SK-N-SH (cell line): Measurements from ENCODE around the gene CYBA. TPM values are rescaled to one million over a fixed set of nuclear protein-coding genes. Genes with fewer than 3 reads are reported as not detected.

Experiments
- CTCF ChIA-PET: fragments of 300-600, 350-600 bp; formaldehyde crosslinking; extraction: SDS; loops from one replicate; lab custom pipeline; 2021; lab: Yijun Ruan, JAX
- POLR2A ChIA-PET: fragments of 350-600 bp; sonication (Branson Sonifier 250); formaldehyde crosslinking; extraction: SDS; loops from one replicate; lab custom pipeline; 2020; ENCODE audit warnings: antibody characterized with exemption, inconsistent platforms; lab: Yijun Ruan, JAX
- DNase-seq: peaks from one replicate; pipeline ENCODE4 v3.0.0; 2012
- H2AFZ ChIP-seq: fragments of 200-600 bp; sonication (generic); 2 replicates; pipeline ENCODE4 v1.8.1; 2016; ENCODE audit warnings: antibody characterized with exemption, mild to moderate bottlenecking, low read depth
- H3F3A ChIP-seq: fragments of 200-600 bp; sonication (generic); replicated peaks from 2 replicates; pipeline ENCODE3; 2016; ENCODE audit warnings: antibody characterized with exemption, mild to moderate bottlenecking; ENCODE audit not compliant: insufficient read depth
- H3K27ac ChIP-seq, 2 experiments: fragments of 200-500 bp in 1 of 2; fragments of 200-600 bp in 1 of 2; sonication (Bioruptor generic) in 1 of 2; sonication (generic), shearing (Covaris generic) in 1 of 2; 2 replicates each; pipeline versions ENCODE4 v1.5.1 to v1.6.1; 2014 to 2016; ENCODE audit warnings: low read depth in 2 of 2, inconsistent platforms in 1 of 2, low read length in 1 of 2, mild to moderate bottlenecking in 1 of 2, mixed read lengths in 1 of 2
- H3K27me3 ChIP-seq: fragments of 200-600 bp; sonication (generic), shearing (Covaris generic); 2 replicates; pipeline ENCODE4 v1.6.1; 2016; ENCODE audit warnings: mixed run types; ENCODE audit not compliant: insufficient read depth
- H3K36me3 ChIP-seq, 2 experiments: fragments of 200-500 bp in 1 of 2; fragments of 200-600 bp in 1 of 2; sonication (Bioruptor generic) in 1 of 2; sonication (generic) in 1 of 2; replicated peaks in 1 of 2; 2 replicates each; pipeline versions ENCODE3 to v1.5.1; 2014 to 2016; ENCODE audit warnings: low read length in 1 of 2, mild to moderate bottlenecking in 1 of 2; ENCODE audit not compliant: insufficient read depth in 2 of 2, control insufficient read depth in 1 of 2
- H3K4me1 ChIP-seq, 2 experiments: fragments of 200-500 bp in 1 of 2; fragments of 200-600 bp in 1 of 2; sonication (Bioruptor generic) in 1 of 2; sonication (generic), shearing (Covaris generic) in 1 of 2; 2 replicates each; pipeline versions ENCODE4 v1.5.1 to v1.6.1; 2014 to 2016; ENCODE audit warnings: low read depth in 1 of 2, low read length in 1 of 2, mixed run types in 1 of 2; ENCODE audit not compliant: insufficient read depth in 2 of 2, control insufficient read depth in 1 of 2
- H3K4me2 ChIP-seq: fragments of 200-600 bp; sonication (generic), shearing (Covaris generic); 2 replicates; pipeline ENCODE4 v1.6.1; 2017; ENCODE audit warnings: mixed run types
- H3K4me3 ChIP-seq, 2 experiments: fragments of 200-500 bp in 1 of 2; fragments of 200-600 bp in 1 of 2; sonication (Bioruptor generic) in 1 of 2; sonication (generic), shearing (Covaris generic) in 1 of 2; 2 replicates each; pipeline versions ENCODE4 v1.5.1 to v1.8.1; 2014 to 2016; ENCODE audit warnings: low read depth in 2 of 2, inconsistent platforms in 1 of 2, low read length in 1 of 2, mild to moderate bottlenecking in 1 of 2, mixed read lengths in 1 of 2, moderate library complexity in 1 of 2
- H3K79me2 ChIP-seq: fragments of 200-600 bp; sonication (generic); 2 replicates; pipeline ENCODE4 v1.8.1; 2017; ENCODE audit warnings: mild to moderate bottlenecking; ENCODE audit not compliant: insufficient read depth
- H3K9ac ChIP-seq: fragments of 200-600 bp; sonication (generic); 2 replicates; pipeline ENCODE4 v1.6.1; 2017; ENCODE audit warnings: mixed run types
- H3K9me2 ChIP-seq: fragments of 200-600 bp; sonication (generic); 2 replicates; pipeline ENCODE4 v1.6.1; 2017; ENCODE audit warnings: mixed run types
- H3K9me3 ChIP-seq: fragments of 200-600 bp; sonication (generic); 2 replicates; pipeline ENCODE4 v1.6.1; 2017; ENCODE audit warnings: mixed run types, mild to moderate bottlenecking, moderate library complexity
- H4K20me1 ChIP-seq: fragments of 200-600 bp; sonication (generic); 2 replicates; pipeline ENCODE4 v1.6.1; 2017; ENCODE audit warnings: mild to moderate bottlenecking, mixed run types; ENCODE audit not compliant: insufficient read depth
- CHD2 ChIP-seq: fragments of 150-350 bp; IDR thresholded peaks from 2 replicates; pipeline ENCODE4 v1.6.1; 2018; ENCODE audit warnings: low read length; ENCODE audit not compliant: partially characterized antibody
- ELF1 ChIP-seq: IDR thresholded peaks from 2 replicates; pipeline ENCODE4 v1.4.0; 2012
- FOSL2 ChIP-seq: IDR thresholded peaks from 2 replicates; pipeline ENCODE4 v1.4.0; 2012; ENCODE audit warnings: low read depth, mild to moderate bottlenecking, moderate library complexity, borderline replicate concordance
- FOXJ3 ChIP-seq: sonication (generic); formaldehyde crosslinking; IDR thresholded peaks from 2 replicates; pipeline ENCODE4 v1.5.1; 2020; ENCODE audit warnings: mild to moderate bottlenecking, missing genetic modification reagents
- GATA2 ChIP-seq: sonication (generic); formaldehyde crosslinking; IDR thresholded peaks from 2 replicates; pipeline ENCODE4 v1.5.0; 2020; ENCODE audit warnings: mild to moderate bottlenecking, missing genetic modification reagents
- MXI1 ChIP-seq: IDR thresholded peaks from 2 replicates; pipeline ENCODE4 v1.6.1; 2012; ENCODE audit warnings: mild to moderate bottlenecking, low read depth, low read length, improper control_type of control experiment
- RAD21 ChIP-seq: IDR thresholded peaks from 2 replicates; pipeline ENCODE4 v1.6.1; 2012; ENCODE audit warnings: mild to moderate bottlenecking, low read length
- RCOR1 ChIP-seq: fragments of 150-350 bp; IDR thresholded peaks from 2 replicates; pipeline ENCODE4 v1.6.1; 2017; ENCODE audit warnings: antibody characterized with exemption, low read length
- REST ChIP-seq: IDR thresholded peaks from 2 replicates; pipeline ENCODE4 v1.6.1; 2012; ENCODE audit warnings: mild to moderate bottlenecking, low read depth, low read length, moderate library complexity
- SMC3 ChIP-seq: IDR thresholded peaks from 2 replicates; pipeline ENCODE4 v1.6.1; 2012; ENCODE audit warnings: low read depth, low read length, improper control_type of control experiment
- TCF12 ChIP-seq: IDR thresholded peaks from 2 replicates; pipeline ENCODE4 v1.4.0; 2012
- TEAD4 ChIP-seq: IDR thresholded peaks from 2 replicates; pipeline ENCODE4 v1.4.0; 2012; ENCODE audit warnings: mild to moderate bottlenecking, borderline replicate concordance; ENCODE audit not compliant: insufficient read depth
- USF2 ChIP-seq: fragments of 150-350 bp; IDR thresholded peaks from 2 replicates; pipeline ENCODE4 v1.6.1; 2017; ENCODE audit warnings: antibody characterized with exemption, low read length, low read depth, borderline replicate concordance
- YY1 ChIP-seq: IDR thresholded peaks from 2 replicates; pipeline ENCODE4 v1.4.0; 2012; ENCODE audit warnings: low read depth, mild to moderate bottlenecking
- ZBTB33 ChIP-seq: IDR thresholded peaks from 2 replicates; pipeline ENCODE4 v1.4.0; 2012; ENCODE audit warnings: low read depth, borderline replicate concordance
- WGBS: methylation state at CpG from one replicate; pipeline ENCODE4 v1.1.6; 2017; ENCODE audit warnings: low lambda C conversion rate; 5-methylcytosine and 5-hydroxymethylcytosine counted together
- polyA plus RNA-seq, 3 experiments: library from polyadenylated mRNA; depleted of rRNA; stranded (reverse); fragments of >200 nt; gene quantifications; 2 replicates each; pipeline ENCODE4 v1.2.3, GENCODE V29; 2012
- TF ChIP-seq, protein P1 (sequence below): fragments of 150-350 bp; IDR thresholded peaks from 2 replicates; pipeline ENCODE4 v1.6.1; 2016; ENCODE audit warnings: mild to moderate bottlenecking, low read depth, low read length
- TF ChIP-seq, protein P2 (sequence below): IDR thresholded peaks from 2 replicates; pipeline ENCODE4; 2012
- TF ChIP-seq, protein P3 (sequence below): IDR thresholded peaks from 2 replicates; pipeline ENCODE4 v1.4.0; 2012; ENCODE audit warnings: low read depth

The CYBA gene
- polyA plus RNA-seq, 1 of the 3 experiments (the other 2 are of a cell fraction), result 176 TPM

DNA sequence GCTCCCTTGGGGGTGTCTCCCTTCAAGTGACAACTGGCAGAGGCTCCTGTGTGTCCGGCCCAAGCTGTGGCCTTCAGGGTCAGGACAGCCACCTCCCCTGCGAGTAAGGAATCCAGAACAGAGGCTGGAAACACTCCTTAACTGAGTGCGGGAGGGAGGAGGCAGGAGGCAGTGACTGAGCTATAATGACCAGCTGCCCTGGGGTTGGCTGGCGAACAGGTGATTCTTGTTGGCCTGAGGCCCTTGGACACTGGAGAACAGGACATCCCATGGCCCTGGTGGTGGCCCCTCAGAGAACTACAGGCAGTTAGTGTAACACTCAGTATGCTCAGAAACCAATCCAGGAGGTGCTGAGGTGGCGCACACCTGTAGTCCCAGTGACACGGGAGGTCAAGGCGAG is 44.9 kb upstream of the CYBA start (continued):
- no peak for TF ChIP-seq REST
- no peak for TF ChIP-seq RCOR1
- TF ChIP-seq FOSL2, result no peak
- no peak for TF ChIP-seq RAD21
- no peak for TF ChIP-seq MXI1
- TF ChIP-seq, protein P1, sequence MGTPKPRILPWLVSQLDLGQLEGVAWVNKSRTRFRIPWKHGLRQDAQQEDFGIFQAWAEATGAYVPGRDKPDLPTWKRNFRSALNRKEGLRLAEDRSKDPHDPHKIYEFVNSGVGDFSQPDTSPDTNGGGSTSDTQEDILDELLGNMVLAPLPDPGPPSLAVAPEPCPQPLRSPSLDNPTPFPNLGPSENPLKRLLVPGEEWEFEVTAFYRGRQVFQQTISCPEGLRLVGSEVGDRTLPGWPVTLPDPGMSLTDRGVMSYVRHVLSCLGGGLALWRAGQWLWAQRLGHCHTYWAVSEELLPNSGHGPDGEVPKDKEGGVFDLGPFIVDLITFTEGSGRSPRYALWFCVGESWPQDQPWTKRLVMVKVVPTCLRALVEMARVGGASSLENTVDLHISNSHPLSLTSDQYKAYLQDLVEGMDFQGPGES, result no peak
- TF ChIP-seq TEAD4, result no peak
- TF ChIP-seq YY1, result no peak
- no peak for TF ChIP-seq ZBTB33
- TF ChIP-seq, all 33 proteins: peak for 0

GRCh38 chr16:88695218-88695617 is 44.4 kb upstream of the CYBA start:
- no peak overlapping the region for H3K27ac ChIP-seq
- H3K4me1 ChIP-seq, result no peaks in the 10 kb centered on the region
- no peak overlapping the region for H3K4me3 ChIP-seq
- no peak overlapping the region for H3K9ac ChIP-seq
- H3K9me3 ChIP-seq, result no peaks in the 10 kb centered on the region
- no peaks in the 10 kb centered on the region for H4K20me1 ChIP-seq
- no peaks in the 10 kb centered on the region for H3K9me2 ChIP-seq
- H2AFZ ChIP-seq, result no peak overlapping the region
- TF ChIP-seq ZBTB33 (no peak), USF2 (no peak), ELF1 (no peak), CHD2 (no peak), FOXJ3 (no peak), GATA2 (CRISPR knock-in tag) (no peak), FOSL2 (no peak), YY1 (no peak), TCF12 (no peak), SMC3 (no peak)
- TF ChIP-seq, protein P2, sequence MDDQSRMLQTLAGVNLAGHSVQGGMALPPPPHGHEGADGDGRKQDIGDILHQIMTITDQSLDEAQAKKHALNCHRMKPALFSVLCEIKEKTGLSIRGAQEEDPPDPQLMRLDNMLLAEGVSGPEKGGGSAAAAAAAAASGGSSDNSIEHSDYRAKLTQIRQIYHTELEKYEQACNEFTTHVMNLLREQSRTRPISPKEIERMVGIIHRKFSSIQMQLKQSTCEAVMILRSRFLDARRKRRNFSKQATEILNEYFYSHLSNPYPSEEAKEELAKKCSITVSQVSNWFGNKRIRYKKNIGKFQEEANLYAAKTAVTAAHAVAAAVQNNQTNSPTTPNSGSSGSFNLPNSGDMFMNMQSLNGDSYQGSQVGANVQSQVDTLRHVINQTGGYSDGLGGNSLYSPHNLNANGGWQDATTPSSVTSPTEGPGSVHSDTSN, result no peak
- TF ChIP-seq, protein P3, sequence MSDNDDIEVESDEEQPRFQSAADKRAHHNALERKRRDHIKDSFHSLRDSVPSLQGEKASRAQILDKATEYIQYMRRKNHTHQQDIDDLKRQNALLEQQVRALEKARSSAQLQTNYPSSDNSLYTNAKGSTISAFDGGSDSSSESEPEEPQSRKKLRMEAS, result no peak
- no peak for DNase-seq
- H3K36me3 ChIP-seq, result peaks cover 0 to 24% of the 10 kb centered on the region in 2 experiments
- no peaks in the 10 kb centered on the region for H3F3A ChIP-seq
- no peaks in the 10 kb centered on the region for H3K27me3 ChIP-seq
- CTCF ChIA-PET, result no interaction called here
- 100% methylated on average over 1 of the region's 15 CpGs for WGBS
- H3K79me2 ChIP-seq, result no peaks in the 10 kb centered on the region
- no peak overlapping the region for H3K4me2 ChIP-seq
- POLR2A ChIA-PET, result no interaction called here
